Anterior cingulate cortex (tissue), 58 donors: ENCODE results near the gene ZCCHC17.
"Not testable (repeated sequence)": the region's sequence is repeated elsewhere in the genome, so short reads cannot be mapped to it uniquely, and the experiment has no call there.

Source experiments
- DNase-seq, 58 donors: peaks; one replicate each; lab custom pipeline; 2025; lab: John Stamatoyannopoulos, UW

The ZCCHC17 gene

DNA sequence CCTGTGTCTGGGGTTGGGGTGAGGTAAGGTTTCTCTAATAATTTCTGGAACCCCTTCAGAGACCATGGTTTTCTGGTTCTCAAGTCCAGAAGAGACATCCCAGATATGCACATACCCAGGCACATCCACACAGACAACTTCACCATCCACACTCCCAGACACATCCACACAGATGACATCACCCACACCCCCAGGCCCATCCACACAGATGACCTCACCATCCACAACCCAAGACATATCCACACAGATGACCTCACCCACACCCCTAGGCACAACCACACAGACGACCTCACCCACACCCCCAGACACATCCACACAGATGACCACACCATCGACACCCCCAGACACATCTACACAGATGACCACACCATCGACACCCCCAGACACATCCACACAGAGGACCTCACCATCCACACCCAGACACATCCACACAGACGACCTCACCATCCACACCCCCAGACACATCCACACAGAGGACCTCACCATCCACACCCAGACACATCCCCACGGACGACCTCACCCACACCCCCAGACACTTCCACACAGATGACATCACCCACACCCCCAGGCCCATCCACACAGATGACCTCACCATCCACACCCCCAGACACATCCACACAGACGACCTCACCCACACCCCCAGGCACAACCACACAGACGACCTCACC lies 89.9 kb downstream of the ZCCHC17 start:
- DNase-seq = not testable (repeated sequence)

DNA sequence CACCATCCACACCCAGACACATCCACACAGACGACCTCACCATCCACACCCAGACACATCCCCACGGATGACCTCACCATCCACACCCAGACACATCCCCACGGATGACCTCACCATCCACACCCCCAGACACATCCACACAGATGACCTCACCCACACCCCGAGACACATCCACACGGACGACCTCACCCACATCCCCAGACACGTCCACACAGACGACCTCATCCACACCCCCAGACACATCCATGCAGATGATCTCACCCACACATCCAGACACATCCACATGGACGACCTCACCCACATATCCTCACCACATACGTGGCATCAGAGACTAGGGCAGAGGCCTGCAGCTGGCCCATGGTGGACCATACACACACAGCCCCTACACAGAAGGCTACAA lies 90.8 kb downstream of the ZCCHC17 start:
- DNase-seq = no peak

GRCh38 chr1:31389616-31390015 lies 92.8 kb downstream of the ZCCHC17 start:
- no peak for DNase-seq

GRCh38 chr1:31390071-31390470 lies 93.2 kb downstream of the ZCCHC17 start:
- DNase-seq = no peak

- DNase-seq = no peak
These were observed 96.6 kb downstream of the ZCCHC17 start for GRCh38 chr1:31393463-31393862.

DNA sequence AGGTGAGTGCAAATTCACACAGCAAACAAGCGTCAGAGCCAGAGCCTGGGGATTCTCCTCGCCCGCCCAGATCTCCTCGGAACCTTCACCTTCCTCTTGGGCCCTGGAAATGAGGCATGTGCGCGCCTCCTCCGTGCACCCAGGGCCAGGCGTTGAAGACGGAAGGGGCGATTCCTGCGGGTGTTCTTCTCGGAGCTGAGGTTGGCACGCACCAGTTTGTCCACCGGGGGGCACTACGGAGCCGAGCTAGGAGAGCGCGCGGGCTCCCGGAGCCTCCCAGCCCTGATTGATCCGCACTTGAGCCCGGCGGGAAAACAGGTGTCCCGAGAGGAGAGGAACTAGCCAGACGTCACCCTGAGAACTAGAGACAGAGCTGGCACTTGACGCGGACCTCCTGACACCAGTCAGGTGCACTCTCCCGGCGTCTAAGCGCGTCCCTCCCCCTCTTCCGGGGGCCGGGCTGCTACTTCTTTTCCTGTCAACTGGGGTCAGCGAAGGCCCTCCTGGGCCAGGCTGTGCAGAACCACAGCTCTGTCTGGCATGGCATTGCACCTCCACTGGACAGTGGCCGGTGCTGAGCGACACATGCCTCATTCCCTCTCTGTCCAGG lies 97.9 kb downstream of the ZCCHC17 start:
- peak in 53 of 58 donors; percentile 25 to 87 (median 56) for DNase-seq

DNA sequence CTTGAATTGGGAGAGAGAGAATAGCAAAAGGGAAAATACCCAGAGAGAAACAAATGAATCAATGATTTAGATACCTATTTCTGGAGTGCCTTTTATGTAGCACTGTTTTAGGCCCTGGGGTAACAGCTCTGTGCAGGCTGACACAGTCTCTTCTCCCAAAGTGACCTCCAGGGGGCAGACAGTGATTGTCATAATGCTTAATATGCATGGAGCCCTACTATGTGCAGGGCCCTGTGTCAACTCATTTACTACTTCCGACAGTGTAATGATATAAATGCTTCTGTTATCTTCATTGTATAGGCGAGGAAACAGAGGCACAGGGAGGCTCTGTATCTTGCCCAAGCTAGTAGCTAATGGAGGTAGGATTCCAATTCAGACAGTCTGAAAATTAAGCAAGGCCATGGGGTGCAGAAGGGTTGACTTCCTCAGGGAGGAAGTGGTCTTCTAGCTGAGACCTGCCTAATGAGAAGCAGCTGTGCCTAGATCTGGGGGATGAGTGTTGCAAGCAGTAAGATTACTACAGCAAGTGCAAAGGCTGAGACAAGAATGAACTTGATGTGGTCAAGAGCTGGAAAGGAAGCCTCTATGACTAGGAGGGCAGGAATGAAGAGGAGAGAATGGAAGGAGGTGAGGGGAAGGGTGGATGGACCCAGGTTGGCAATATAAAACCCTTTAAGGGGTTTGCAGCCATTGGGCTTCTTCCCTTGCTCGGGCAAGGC lies 100.0 kb downstream of the ZCCHC17 start:
- DNase-seq = no peak

GRCh38 chr1:31397360-31398095 lies 100.7 kb downstream of the ZCCHC17 start:
- DNase-seq = no peak

DNA sequence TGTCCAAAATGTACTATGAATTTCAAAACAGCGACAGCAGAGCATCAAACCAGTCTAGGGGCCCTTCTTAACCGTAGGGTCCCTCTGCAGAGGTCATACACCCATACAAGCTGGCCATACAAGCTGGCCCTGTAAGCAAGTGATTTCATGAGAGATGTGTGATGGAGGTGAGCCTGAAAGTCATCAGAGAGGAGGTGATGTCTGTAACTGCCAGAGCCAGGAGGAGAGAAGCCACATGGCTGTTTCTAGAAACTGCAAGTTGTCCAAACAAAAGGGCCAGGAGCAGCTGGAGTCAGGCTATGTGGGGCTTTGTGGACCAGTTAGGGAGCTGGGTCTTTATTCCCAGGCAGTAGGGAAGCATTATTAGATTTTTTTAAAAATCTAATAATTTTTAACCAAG lies 101.4 kb downstream of the ZCCHC17 start:
- DNase-seq = no peak

DNA sequence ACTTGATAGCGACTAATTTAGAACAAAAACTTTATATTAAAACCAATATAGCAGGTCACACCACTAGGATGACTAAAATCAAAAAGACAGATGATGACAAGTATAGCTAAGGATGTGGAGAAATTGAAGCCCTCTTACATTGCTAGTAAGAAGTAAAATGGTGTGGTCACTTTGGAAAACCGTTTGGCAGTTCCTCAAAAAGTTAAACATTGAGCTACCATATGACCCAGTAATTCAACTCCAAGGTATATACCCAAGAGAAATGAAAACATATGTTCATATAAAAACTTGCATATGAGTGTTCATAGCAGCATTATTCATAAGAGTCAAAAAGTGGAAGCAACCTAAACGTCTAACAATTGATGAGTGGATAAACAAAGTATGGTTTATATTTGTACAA lies 103.1 kb downstream of the ZCCHC17 start:
- DNase-seq = no peak

GRCh38 chr1:31400393-31400792 lies 103.6 kb downstream of the ZCCHC17 start:
- no peak for DNase-seq

DNA sequence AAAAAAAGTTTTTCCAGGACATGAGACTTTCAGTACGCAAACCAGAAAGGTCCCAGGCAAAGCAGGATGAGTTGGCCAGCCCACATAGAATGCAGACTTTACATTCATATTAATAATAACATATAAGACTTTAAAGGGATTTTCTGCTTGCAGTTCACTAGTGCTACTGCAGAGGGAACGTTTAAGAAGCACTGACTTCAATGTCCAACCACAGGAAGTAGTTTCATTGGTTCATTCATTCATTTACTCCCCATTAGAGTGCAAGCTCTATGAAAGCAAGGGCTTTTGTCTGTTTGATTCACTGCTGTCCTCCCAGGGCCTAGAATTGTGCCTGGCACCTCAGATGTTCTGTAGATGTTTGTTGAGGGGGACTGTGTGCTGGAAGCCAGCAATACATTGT lies 104.4 kb downstream of the ZCCHC17 start:
- DNase-seq = no peak

DNA sequence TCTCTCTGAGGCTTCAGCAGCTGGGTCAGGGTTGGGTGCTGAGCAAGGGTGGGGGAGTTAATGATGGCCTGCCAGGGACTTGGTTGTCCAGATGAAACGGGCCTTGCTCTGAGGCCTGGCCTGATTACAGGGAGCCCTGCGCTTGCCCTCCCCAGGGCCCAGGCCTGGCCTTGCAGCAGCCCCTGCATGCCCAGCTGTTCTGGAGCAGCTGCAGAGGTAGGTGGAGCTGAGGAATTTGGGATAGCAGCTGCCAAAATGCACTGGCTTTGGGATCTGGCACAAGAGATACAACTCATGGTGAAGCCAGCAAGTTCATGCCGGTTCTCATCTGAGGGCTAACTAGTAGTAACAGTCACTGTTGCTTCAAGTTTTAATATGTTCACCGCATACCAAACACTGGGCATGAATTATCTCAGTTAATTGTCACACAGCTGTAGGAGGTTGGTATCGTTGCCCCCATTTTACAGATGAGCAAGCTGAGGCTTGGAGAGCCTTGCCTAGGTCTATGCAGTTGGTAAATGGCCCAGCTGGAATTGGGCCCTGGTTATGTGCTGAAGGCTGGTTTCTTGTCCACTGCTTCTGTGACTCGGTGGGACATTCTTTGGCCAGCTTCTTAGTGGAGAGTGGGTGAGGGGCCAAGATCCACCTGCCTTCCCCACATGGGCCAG lies 108.9 kb downstream of the ZCCHC17 start:
- no peak for DNase-seq

DNA sequence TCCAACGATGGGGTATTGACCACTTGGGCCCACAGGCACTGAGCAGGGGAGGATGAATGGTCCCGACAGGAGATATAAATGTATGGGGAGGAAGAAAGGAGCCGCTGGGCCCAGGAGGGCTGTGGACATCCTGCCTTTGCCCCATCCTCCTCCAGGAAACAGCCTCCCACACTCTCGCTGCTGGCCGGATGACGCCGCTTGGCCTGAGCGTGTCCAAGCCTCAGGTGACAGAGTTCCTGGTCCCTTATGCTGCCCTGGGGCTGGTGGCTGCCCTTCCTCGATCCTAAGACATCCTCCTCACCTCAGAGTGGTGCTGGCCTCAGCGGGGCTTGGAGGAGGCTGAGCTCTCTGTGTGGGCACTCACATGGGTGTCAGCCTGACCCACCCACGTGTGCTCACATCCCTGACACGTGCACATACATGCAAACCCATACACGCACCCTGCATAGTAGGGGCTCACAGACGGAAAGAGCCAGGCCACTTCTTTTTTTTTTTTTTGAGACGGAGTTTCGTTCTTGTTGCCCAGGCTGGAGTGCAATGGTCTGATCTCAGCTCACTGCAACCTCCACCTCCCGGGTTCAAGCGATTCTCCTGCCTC lies 110.3 kb downstream of the ZCCHC17 start:
- DNase-seq = no peak

DNA sequence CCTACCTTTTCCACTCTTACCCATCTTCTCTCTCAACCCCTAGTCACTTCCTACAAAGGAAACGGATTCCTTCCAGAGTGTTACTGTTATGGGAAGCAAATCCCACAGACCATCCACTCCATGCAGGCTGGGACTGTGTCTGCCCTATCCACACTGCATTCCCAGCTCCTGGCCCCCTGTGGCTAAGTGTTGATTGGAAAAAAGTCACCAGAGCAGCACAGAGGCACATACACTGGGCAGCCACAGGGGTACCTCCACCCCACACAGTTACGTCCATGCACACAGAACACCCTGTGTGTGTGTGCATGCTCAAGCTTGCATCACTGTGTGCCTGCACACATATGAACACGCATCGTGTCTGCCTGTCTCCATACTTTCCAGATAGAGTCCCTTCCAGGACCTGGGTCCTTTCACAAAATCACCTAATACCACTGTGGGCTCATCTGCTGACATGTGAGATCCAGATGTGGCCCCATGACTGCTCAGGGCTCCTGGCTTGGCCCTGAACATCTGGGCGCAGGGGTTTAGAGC lies 112.0 kb downstream of the ZCCHC17 start:
- no peak for DNase-seq

DNA sequence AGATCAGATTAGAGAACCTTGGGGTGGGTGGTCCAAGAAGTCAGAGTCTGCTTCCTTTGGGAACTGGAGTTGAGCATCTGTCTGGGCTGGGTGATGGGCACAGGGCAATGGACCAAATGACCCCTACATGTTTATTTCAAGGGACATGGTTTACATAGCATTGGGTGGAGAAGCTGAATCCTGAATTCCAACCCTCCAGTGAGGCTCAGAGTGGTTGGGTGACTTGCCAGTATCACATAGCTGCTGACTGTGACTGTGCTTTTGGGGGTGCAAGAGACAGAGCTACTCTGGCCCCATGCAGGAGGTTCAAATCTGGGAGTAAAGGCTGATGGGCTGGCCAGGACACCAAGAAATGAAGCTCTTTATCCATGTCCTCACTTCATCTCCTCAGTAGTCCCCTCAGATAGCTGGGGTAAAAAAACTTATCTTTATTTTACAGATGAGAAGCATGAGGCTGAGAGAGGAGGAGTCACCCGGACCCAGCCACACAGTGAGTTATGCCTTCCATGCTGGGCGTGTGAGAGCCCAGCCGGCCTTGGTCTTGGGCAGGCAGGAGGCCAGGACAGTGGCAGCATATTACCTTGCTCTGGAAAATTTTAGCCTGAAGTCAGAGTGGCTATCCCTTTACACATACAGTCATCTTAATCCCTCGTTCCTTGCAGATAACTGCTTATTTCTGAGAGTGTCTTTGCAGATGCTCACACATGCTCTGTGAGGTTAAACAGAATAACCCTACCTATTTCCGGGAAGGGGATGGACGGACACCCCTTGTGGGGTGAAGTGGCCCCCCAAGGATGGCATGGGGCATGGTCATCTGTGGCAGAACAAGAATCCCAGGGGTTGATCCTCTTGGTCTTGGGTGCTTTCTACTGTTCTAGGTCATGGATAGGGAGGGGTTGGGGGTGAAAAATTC lies 113.4 kb downstream of the ZCCHC17 start:
- DNase-seq = no peak

DNA sequence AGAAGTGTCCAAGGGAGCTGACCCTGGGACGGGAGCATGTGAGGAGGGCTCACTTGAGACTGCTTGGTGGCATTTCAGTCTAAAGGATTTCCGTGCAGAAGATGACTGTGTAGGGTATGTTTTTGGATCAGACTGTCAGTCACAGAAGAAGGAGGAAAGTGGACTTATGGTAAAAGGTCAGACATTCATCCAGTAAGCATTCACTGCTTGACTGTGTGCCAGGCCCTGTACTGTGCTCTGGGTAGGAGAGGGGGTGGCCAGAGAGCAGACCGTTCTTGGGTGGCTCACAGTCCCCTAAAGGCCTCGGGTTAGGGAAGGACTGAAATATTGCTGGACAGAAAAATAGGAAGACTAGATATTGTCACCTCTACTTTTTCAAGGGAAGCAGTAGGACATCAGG lies 114.0 kb downstream of the ZCCHC17 start:
- DNase-seq = no peak

- DNase-seq = no peak
These were observed 115.4 kb downstream of the ZCCHC17 start for GRCh38 chr1:31412205-31412604.
